ENCODE measurements around the gene RPL37A. TPM values are rescaled to one million over a fixed set of nuclear protein-coding genes. Genes with fewer than 3 reads are reported as not detected.

Gene RPL37A
- total and polyA plus RNA-seq, 9 of the 15 experiments (the other 6 are each of a cell fraction or from before 2014, with no cell fraction given): 1,938 to 3,349 (median 2,436) TPM

- no peak for TF ChIP-seq TRIM25 (IDR thresholded peaks at IDR 0.05; ENCODE audit: borderline replicate concordance)
- TF ChIP-seq POLR2B (IDR thresholded peaks at IDR 0.05; ENCODE audit: low read depth, partially characterized antibody): no peak
- no peak for TF ChIP-seq YBX1 (IDR thresholded peaks at IDR 0.05)
- no peak for TF ChIP-seq TAL1 (IDR thresholded peaks at IDR 0.05)
- TF ChIP-seq ILK (tag; IDR thresholded peaks at IDR 0.05; ENCODE audit: borderline replicate concordance, low read depth): no peak
- no peak for TF ChIP-seq ARNT (IDR thresholded peaks at IDR 0.05)
- TF ChIP-seq NCOR1 (IDR thresholded peaks at IDR 0.05): no peak
- TF ChIP-seq RUNX1 (IDR thresholded peaks at IDR 0.05; ENCODE audit: low read depth): no peak
- no peak for TF ChIP-seq FOS (IDR thresholded peaks at IDR 0.05; ENCODE audit: extremely low read depth, insufficient read length)
Measured at GRCh38 chr2:216551234-216552068, 52.8 kb downstream of the RPL37A start (continued).

- WGBS (ENCODE audit: insufficient coverage, low coverage, missing lambda C conversion rate): no CpG with 5 or more reads among the region's 1 CpG
- no peak for TF ChIP-seq ZNF133 (CRISPR knock-in tag; IDR thresholded peaks at IDR 0.05)
- no peak for TF ChIP-seq EP400 (IDR thresholded peaks at IDR 0.05)
- TF ChIP-seq HDAC2 (IDR thresholded peaks at IDR 0.05): no peak
- TF ChIP-seq RNF219 (CRISPR knock-in tag; IDR thresholded peaks at IDR 0.05): no peak
- TF ChIP-seq CHAMP1 (IDR thresholded peaks at IDR 0.05): no peak
- no peak for TF ChIP-seq CXXC5 (CRISPR knock-in tag; IDR thresholded peaks at IDR 0.05)
- TF ChIP-seq ZNF511 (CRISPR knock-in tag; IDR thresholded peaks at IDR 0.05): no peak
Measured at GRCh38 chr2:216553093-216553478, 54.4 kb downstream of the RPL37A start.

More at GRCh38 chr2:216553093-216553478, 54.4 kb downstream of the RPL37A start:
- H3K4me3 ChIP-seq: no peak overlapping the region
- peaks cover 0 to 29% of the 10 kb centered on the region in 2 experiments; a peak in 2 of 5 replicates for H3K27me3 ChIP-seq (ENCODE audit: control insufficient read depth in 2 of 2, insufficient read depth in 2 of 2, low read length in 2 of 2)
- no peak overlapping the region for H3K27ac ChIP-seq (ENCODE audit: extremely low read depth, low read depth, low read length)
- no peaks in the 10 kb centered on the region for H3K9me3 ChIP-seq (replicated peaks; ENCODE audit: control insufficient read depth, insufficient read depth, low read depth, low read length)
- ATAC-seq (no peak), FAIRE-seq (no peak), DNase-seq (ENCODE audit: extremely low read depth in 1 of 4, low spot score in 3 of 4) (no peak)
- H3K9me1 ChIP-seq (ENCODE audit: control insufficient read depth, insufficient read depth, low read length): no peaks in the 10 kb centered on the region
- H3K9ac ChIP-seq (ENCODE audit: insufficient read depth in 1 of 2, low read depth in 2 of 2, low read length in 2 of 2): no peak overlapping the region
- no peaks in the 10 kb centered on the region for H4K20me1 ChIP-seq (replicated peaks; ENCODE audit: control insufficient read depth, insufficient read depth, low read length)
- ChIA-PET POLR2A (no interaction called here), CTCF (ENCODE audit: low intra/inter-chr PET ratio) (no interaction called here)
- no peaks in the 10 kb centered on the region for H3K79me2 ChIP-seq (ENCODE audit: control insufficient read depth, insufficient read depth, low read length)
- intact Hi-C loops (cut with micrococcal nuclease) (no loop called here), in situ Hi-C loops (cut with MboI) (no loop called here)
- H3K4me1 ChIP-seq (replicated peaks in 1 of 2; ENCODE audit: control insufficient read depth in 2 of 2, insufficient read depth in 2 of 2, low read length in 2 of 2): no peaks in the 10 kb centered on the region
- no TSS peak for BruUV-seq (replicated peaks)
- no peak overlapping the region for H2AFZ ChIP-seq (ENCODE audit: low read depth, low read length)
- H3K4me2 ChIP-seq (ENCODE audit: insufficient read depth, low read length): no peak overlapping the region
- no peaks in the 10 kb centered on the region for H3K36me3 ChIP-seq (ENCODE audit: control insufficient read depth, insufficient read depth, low read length)
